HepG2 (cell line): ENCODE measurements around the gene NME4. TPM values are rescaled to one million over a fixed set of nuclear protein-coding genes. Genes with fewer than 3 reads are reported as not detected.

Experiments
- ATF4 ChIP-seq, 2 experiments: fragments of 450-650 bp in 1 of 2; sonication (generic) in 1 of 2; formaldehyde crosslinking; IDR thresholded peaks; 2 replicates each; pipeline versions ENCODE4 v1.5.0 to v1.8.0; 2020 to 2022; ENCODE audit warnings: mild to moderate bottlenecking in 1 of 2, missing genetic modification reagents in 1 of 2
- BCL3 ChIP-seq: sonication (generic); formaldehyde crosslinking; IDR thresholded peaks from 2 replicates; pipeline ENCODE4 v1.5.1; 2020; ENCODE audit warnings: mild to moderate bottlenecking, missing genetic modification reagents, moderate library complexity
- CEBPG ChIP-seq: IDR thresholded peaks from 2 replicates; pipeline ENCODE4 v1.6.1; 2016
- FOXC1 ChIP-seq: sonication (generic); formaldehyde crosslinking; IDR thresholded peaks from 2 replicates; pipeline ENCODE4 v1.8.0; 2022; ENCODE audit warnings: mild to moderate bottlenecking, missing genetic modification reagents, borderline replicate concordance
- HDAC6 ChIP-seq: fragments of 200-600 bp; sonication (generic); IDR thresholded peaks from 2 replicates; pipeline ENCODE4 v1.7.0; 2017; ENCODE audit warnings: mild to moderate bottlenecking, antibody characterized with exemption, low read length, low read depth
- HNRNPK ChIP-seq: fragments of 200-400 bp; formaldehyde crosslinking; IDR thresholded peaks from 2 replicates; pipeline ENCODE4 v1.6.1; 2018; ENCODE audit warnings: low read length, low read depth, moderate library complexity, mild to moderate bottlenecking; ENCODE audit not compliant: poor library complexity, severe bottlenecking
- HOXD1 ChIP-seq: sonication (generic); formaldehyde crosslinking; IDR thresholded peaks from 2 replicates; pipeline ENCODE4 v1.5.0; 2020; ENCODE audit warnings: missing genetic modification reagents
- KLF13 ChIP-seq: sonication (generic); formaldehyde crosslinking; IDR thresholded peaks from 2 replicates; pipeline ENCODE4 v1.4.0; 2020; ENCODE audit warnings: mild to moderate bottlenecking, missing genetic modification reagents
- NCOA5 ChIP-seq: sonication (generic); formaldehyde crosslinking; IDR thresholded peaks from 2 replicates; pipeline ENCODE4 v1.4.0; 2020; ENCODE audit warnings: missing genetic modification reagents
- PRDM10 ChIP-seq: sonication (generic); formaldehyde crosslinking; IDR thresholded peaks from 2 replicates; pipeline ENCODE4 v1.4.0; 2020; ENCODE audit warnings: low read depth, missing genetic modification reagents
- SNAPC5 ChIP-seq: sonication (generic); formaldehyde crosslinking; IDR thresholded peaks from 2 replicates; pipeline ENCODE4 v1.8.1; 2023; ENCODE audit warnings: mild to moderate bottlenecking, missing genetic modification reagents, borderline replicate concordance
- THRA ChIP-seq: sonication (generic); formaldehyde crosslinking; IDR thresholded peaks from 2 replicates; pipeline ENCODE4 v1.4.0; 2020; ENCODE audit warnings: missing genetic modification reagents, borderline replicate concordance
- polyA plus RNA-seq, 8 experiments: library from polyadenylated mRNA; depleted of rRNA in 3 of 8; stranded (reverse) in 7 of 8; unstranded in 1 of 8; fragments of >200 nt; fragmentation: Illumina TruSeq in 4 of 8; extraction: Trizol in 4 of 8; gene quantifications; 2 replicates each; pipeline versions ENCODE4 v1.2.1 to v1.2.3, GENCODE V29; 2011 to 2016; ENCODE audit warnings: low read depth in 4 of 8, missing spikeins in 1 of 8, mixed read lengths in 1 of 8; ENCODE audit not compliant: insufficient read depth in 1 of 8
- total RNA-seq, 5 experiments: library from RNA; depleted of rRNA; stranded (reverse); fragments of >200 nt; fragmentation: Illumina TruSeq; extraction: Trizol; gene quantifications; 2 replicates each; pipeline ENCODE4 v1.2.3, GENCODE V29; 2016; ENCODE audit warnings: low read depth in 1 of 5
- TF ChIP-seq, protein P1 (sequence below), 2 experiments: sonication (generic) in 1 of 2; formaldehyde crosslinking in 1 of 2; IDR thresholded peaks; 2 replicates each; pipeline versions ENCODE4 v1.4.0 to v1.6.1; 2018 to 2020; ENCODE audit warnings: missing genetic modification reagents in 2 of 2, borderline replicate concordance in 1 of 2, low read depth in 1 of 2, mild to moderate bottlenecking in 1 of 2, missing biosample characterization in 1 of 2
- TF ChIP-seq, protein P2 (sequence below): sonication (generic); formaldehyde crosslinking; IDR thresholded peaks from 2 replicates; pipeline ENCODE4 v1.4.0; 2020; ENCODE audit warnings: mild to moderate bottlenecking, missing genetic modification reagents

NME4 gene
- total and polyA plus RNA-seq, 2 of the 13 experiments (the other 11 are each of a cell fraction or from before 2014, with no cell fraction given): 121 to 263 TPM

- TF ChIP-seq PRDM10 (CRISPR knock-in tag): peak; percentile 85
- no peak; the same call in 1 of the 2 replicates for TF ChIP-seq KLF13 (CRISPR knock-in tag)
- TF ChIP-seq THRA (CRISPR knock-in tag): peak; percentile 97
- TF ChIP-seq, protein P1, sequence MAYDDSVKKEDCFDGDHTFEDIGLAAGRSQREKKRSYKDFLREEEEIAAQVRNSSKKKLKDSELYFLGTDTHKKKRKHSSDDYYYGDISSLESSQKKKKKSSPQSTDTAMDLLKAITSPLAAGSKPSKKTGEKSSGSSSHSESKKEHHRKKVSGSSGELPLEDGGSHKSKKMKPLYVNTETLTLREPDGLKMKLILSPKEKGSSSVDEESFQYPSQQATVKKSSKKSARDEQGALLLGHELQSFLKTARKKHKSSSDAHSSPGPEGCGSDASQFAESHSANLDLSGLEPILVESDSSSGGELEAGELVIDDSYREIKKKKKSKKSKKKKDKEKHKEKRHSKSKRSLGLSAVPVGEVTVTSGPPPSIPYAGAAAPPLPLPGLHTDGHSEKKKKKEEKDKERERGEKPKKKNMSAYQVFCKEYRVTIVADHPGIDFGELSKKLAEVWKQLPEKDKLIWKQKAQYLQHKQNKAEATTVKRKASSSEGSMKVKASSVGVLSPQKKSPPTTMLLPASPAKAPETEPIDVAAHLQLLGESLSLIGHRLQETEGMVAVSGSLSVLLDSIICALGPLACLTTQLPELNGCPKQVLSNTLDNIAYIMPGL (CRISPR knock-in tag; IDR thresholded peaks at IDR 0.05; ENCODE audit: borderline replicate concordance in 1 of 2, low read depth in 1 of 2): peak; percentile 59 to 74; a peak in 2 of 4 replicates
- TF ChIP-seq SNAPC5 (CRISPR knock-in tag): 0 out of 2 replicates have a peak, but pooled peaks have one; percentile 24
- TF ChIP-seq CEBPG (CRISPR knock-in tag): peak; percentile 97
- no peak for TF ChIP-seq HDAC6
- no peak for TF ChIP-seq HOXD1 (CRISPR knock-in tag)
- TF ChIP-seq ATF4 (CRISPR knock-in tag; IDR thresholded peaks at IDR 0.05): peak in 1 of 2 experiments; percentile 69; a peak in 1 of 4 replicates
- TF ChIP-seq FOXC1 (CRISPR knock-in tag): no peak; the same call in 1 of the 2 replicates
- 0 out of 2 replicates have a peak, but pooled peaks have one; percentile 45 for TF ChIP-seq BCL3 (CRISPR knock-in tag)
- TF ChIP-seq, protein P2, sequence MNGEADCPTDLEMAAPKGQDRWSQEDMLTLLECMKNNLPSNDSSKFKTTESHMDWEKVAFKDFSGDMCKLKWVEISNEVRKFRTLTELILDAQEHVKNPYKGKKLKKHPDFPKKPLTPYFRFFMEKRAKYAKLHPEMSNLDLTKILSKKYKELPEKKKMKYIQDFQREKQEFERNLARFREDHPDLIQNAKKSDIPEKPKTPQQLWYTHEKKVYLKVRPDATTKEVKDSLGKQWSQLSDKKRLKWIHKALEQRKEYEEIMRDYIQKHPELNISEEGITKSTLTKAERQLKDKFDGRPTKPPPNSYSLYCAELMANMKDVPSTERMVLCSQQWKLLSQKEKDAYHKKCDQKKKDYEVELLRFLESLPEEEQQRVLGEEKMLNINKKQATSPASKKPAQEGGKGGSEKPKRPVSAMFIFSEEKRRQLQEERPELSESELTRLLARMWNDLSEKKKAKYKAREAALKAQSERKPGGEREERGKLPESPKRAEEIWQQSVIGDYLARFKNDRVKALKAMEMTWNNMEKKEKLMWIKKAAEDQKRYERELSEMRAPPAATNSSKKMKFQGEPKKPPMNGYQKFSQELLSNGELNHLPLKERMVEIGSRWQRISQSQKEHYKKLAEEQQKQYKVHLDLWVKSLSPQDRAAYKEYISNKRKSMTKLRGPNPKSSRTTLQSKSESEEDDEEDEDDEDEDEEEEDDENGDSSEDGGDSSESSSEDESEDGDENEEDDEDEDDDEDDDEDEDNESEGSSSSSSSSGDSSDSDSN (CRISPR knock-in tag): peak; percentile 57
- no peak for TF ChIP-seq NCOA5 (CRISPR knock-in tag)
- no peak for TF ChIP-seq HNRNPK
Measured at GRCh38 chr16:405548-406506, 8.8 kb downstream of the NME4 start (continued).
